NCI-H345 treated with DMSO at 0.1 percent for 48 hours (cell line): ENCODE data around the gene TEC.
"Not testable (repeated sequence)": the region's sequence is repeated elsewhere in the genome, so short reads cannot be mapped to it uniquely, and the experiment has no call there.

Experiments used
- DNase-seq: peaks from one replicate; lab custom pipeline; 2025; ENCODE audit not compliant: unreplicated experiment; lab: John Stamatoyannopoulos, UW

The TEC gene

GRCh38 chr4:48268956-48269860 lies at the start of gene TEC:
TEC (minus strand) TSS chr4:48269838; CDS start chr4:48228614, 41,224 bp downstream.
- DNase-seq: no peak

DNA sequence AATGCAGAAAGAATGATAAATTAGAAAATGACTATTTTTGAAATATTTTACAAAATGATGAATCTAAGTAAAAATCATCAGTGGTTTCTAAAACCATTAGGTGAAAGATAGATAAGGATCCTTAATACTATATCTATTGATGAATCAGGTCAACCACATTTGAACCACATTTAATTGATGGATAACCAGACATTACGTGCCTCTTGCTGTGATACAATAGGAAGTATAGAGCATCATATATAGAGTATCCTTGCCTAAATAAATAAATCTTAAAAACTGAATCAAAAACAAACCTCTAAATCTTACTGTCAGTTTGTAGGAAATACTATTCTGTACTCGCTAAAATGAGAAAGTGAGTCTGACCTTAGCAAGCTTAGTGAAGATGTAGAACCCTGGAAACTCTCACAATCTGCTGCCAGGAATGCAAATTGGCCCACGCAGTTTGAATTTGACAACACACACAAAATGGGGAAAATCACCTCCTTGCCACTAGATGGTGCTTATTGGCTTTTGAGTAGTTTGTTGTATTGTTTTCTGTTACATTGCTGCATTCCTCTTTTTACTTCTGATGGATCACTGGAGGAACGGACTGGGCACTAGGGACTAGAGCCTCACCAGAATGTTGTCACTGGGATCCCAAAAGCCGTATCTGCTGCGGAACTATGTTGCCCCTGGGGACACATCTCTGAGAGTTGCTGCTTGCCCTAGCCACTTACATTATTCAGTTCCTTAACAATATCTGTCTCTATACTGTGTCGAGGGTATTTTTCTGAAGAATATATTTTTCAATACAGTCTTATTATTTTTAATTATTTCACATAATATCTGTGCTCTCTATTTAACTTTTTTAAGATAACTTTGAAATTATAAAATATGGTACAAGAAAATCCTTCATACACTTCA lies 46.3 kb upstream of the TEC start:
- peak; percentile 25 for DNase-seq

GRCh38 chr4:48314746-48315145 lies 45.1 kb upstream of the TEC start:
- DNase-seq: not testable (repeated sequence)

- no peak for DNase-seq
Observed at GRCh38 chr4:48311896-48312295, 42.3 kb upstream of the TEC start.

GRCh38 chr4:48308901-48309300 lies 39.3 kb upstream of the TEC start:
- DNase-seq: no peak

- no peak for DNase-seq
Observed at GRCh38 chr4:48307528-48307927, 37.9 kb upstream of the TEC start.

- DNase-seq: no peak
Observed at GRCh38 chr4:48305508-48305907, 35.9 kb upstream of the TEC start.

- DNase-seq: no peak
Observed at GRCh38 chr4:48300004-48300403, 30.4 kb upstream of the TEC start.

DNA sequence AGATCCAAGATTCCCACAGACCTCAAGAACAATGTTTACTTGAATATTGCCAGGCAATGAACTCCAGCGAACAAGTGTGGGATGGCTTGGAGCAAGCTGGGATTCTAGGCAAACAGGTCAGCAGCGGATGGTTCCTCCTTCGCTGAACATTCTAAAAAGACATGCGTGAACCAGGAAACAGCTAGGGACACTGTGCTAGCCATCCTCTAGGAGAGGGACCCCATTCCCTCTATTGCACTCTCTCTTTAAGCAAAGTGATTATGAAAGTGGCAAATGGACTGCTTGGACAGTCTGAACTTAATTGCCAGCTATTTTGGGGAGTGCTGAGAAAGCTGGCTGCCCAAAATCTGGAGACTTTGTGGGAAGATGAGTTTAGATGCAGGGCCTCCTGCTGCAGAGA lies 29.9 kb upstream of the TEC start:
- no peak for DNase-seq

DNA sequence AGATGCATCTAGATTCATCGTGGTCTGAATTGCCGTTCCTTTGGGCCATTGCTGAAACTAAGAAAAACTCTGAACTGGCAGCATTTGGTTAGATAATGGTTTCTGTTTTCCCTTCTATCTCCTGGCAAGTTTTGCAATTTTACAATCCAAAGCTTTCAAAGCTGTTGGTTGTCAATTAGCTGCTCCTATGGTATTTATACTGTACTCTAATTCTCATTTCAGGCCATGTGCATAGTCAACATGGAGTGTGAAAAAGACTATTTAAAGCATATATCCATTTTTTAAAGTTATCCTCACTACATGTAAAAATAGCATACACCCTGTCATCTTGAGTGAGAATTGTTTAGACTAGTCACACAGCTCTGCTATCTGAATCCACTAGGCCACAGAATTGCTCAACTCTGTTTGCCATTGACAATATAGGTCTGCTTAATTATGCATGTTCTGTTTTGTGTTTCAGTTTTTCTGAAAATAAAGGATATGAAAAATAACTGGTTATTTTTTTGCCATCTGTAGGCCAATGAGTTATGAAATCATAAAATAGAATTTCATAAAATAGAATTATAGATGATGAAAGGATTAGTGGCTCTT lies 27.7 kb upstream of the TEC start:
- no peak for DNase-seq

DNA sequence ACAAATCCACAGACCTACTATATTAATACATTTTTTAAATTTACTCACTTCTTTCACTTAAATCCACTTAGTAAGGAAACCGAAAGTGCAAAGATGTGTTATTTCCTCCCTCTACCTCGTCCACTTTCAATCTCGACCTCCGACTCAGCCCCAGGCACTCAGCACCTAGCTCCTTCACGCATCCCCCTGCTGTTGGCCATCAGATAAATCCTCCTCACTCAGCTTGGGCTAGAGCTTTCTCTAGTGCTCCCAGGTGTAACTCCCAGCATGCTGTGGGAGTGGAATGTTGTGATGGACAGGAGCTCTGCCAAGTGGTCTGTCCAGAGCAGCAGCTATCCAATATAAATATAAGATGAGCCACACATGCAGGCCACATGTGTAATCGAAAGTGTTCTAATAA lies 26.7 kb upstream of the TEC start:
- DNase-seq: no peak

GRCh38 chr4:48295116-48295515 lies 25.5 kb upstream of the TEC start:
- no peak for DNase-seq

- DNase-seq: not testable (repeated sequence)
Observed at GRCh38 chr4:48292218-48292790, 22.7 kb upstream of the TEC start.

DNA sequence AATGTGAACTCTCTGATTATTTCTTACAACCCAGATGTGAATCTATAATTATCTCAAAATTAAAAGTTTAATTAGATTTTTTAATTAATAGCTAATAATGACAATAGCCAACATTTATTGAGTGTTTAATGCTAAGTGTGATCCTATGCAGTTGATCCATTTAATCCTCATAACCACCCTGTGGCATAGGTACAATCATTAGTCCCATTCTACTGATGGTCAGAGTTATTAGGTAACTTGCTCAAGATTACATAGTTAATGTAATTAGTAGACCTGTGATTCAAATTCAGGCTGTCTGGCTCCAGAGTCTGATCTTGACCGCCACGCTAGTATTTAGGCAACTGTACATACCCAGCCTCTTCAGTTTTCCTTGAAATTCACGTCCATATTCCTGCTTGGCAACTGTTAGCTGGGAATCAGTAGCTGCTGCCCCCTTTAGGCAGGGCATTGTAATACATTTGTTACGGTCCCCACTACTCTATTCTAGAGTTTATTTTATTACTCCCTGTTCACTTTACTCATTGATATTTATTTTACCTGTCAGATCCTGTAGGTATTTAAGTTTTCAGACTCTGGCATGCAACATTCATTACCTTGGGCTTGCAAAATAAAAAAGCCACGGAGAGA lies 20.6 kb upstream of the TEC start:
- DNase-seq: no peak

DNA sequence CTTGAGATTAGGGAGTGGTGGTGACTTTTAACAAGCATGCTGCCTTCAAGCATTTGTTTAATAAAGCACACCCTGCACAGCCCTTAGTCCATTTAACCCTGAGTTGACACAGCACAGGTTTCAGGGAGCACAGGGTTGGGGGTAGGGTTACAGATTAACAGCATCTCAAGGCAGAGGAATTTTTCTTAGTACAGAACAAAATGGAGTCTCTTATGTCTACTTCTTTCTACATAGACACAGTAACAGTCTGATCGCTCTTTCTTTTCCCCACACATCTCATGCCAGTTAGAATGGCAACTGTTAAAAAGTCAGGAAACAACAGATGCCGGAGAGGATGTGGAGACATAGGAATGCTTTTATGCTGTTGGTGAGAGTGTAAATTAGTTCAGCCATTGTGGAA lies 16.4 kb upstream of the TEC start:
- not testable (repeated sequence) for DNase-seq

DNA sequence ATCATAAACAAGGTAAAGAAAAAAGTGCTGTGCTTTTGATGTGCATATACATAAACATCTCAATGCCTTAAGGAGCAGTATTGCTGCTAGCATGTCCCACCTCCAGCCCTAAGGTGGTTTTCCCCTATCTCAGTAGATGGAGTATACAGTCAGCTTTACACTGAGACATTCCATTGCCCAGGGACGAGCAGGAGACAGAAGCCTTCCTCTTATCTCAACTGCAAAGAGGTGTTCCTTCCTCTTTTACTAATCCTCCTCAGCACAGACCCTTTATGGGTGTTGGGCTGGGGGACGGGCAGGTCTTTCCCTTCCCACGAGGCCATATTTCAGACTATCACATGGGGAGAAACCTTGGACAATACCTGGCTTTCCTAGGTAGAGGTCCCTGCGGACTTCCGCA lies 16.0 kb upstream of the TEC start:
- DNase-seq: not testable (repeated sequence)

DNA sequence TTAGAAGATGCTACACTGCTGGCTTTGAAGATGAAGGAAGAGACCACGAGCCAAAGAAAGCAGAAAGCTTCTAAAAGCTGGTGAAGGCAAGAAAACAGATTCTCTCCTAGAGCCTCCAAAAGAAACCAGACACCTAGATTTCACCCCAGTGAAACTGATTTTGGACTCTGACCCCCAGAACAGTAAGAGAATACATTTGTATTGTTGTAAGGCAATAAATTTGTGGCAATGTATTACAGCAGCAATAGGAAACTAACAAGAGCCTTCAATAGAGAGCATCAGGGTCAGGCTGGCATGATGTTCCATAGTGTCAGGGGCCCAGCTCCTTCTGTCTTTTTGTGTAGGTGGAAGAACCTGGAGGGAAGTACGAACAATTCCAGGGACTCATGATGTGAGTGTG lies 6.0 kb upstream of the TEC start:
- no peak for DNase-seq

- DNase-seq: no peak
Observed at GRCh38 chr4:48275247-48275646, 5.6 kb upstream of the TEC start.

DNA sequence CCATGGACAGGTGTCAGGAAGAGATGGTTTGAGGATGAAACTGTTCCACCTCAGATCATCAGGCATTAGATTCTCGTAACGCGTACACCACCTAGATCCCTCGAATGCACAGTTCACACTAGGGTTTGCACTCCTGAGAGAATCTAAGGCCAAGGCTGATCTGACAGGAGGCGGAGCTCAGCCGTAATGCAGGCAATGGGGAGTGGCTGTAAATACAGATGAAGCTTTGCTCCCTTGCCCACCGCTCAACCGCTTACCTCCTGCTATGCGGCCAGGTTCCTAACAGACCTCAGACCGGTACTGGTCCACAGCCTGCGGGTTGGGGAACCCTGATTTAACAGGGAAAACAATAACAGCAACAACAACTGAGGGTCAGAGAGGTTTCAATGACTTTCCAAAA lies 2.0 kb upstream of the TEC start:
- no peak for DNase-seq

DNA sequence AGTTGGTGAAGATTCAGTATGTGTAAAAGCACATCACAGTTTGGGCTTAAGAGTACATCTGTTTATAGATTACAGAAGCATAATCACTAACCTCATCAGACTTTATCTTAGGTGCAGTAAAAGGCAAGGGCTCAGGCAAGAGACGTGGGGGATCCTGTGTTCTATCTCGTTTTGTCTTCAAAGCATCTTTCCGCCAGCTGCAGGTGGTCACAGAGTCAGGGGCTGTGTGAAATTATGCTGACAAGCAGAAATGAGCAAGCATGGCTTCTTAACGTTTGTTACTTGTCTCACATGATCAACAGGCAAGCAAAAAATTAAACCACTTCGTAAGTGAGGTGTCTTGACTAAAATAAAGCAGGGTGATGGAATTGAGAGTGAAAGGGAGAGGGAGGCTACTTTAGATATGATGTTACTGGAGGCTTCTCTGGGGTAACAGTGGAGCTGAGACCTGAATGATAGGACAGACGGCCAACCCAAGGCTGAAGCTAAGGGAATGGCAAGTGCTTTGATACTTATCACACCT lies 1.4 kb upstream of the TEC start:
- no peak for DNase-seq

- no peak for DNase-seq
Observed at GRCh38 chr4:48270523-48270897, 872 bp upstream of the TEC start.
